ENCODE results near the gene EMC10.

The EMC10 gene

GRCh38 chr19:50485284-50485955, 9.1 kb downstream of the EMC10 start:
- H3K9ac ChIP-seq, result no peak overlapping the region
- no peaks in the 10 kb centered on the region for H3K36me3 ChIP-seq (ENCODE audit: insufficient read depth)
- no peaks in the 10 kb centered on the region for H4K20me1 ChIP-seq (ENCODE audit: insufficient read depth)
- no peak for TF ChIP-seq CTCF (conservative IDR thresholded peaks at IDR 0.05; ENCODE audit: low read depth, low read length)
- H3K4me2 ChIP-seq, result no peak overlapping the region
- H3K79me2 ChIP-seq (ENCODE audit: insufficient read depth, low read depth), result no peaks in the 10 kb centered on the region
- no peak overlapping the region for H3K4me3 ChIP-seq (IDR thresholded peaks at IDR 0.05; ENCODE audit: insufficient read depth, low read depth, low read length)
- no peaks in the 10 kb centered on the region for H3K4me1 ChIP-seq (ENCODE audit: low read depth, poor library complexity, severe bottlenecking)
- no peak overlapping the region for H2AFZ ChIP-seq (ENCODE audit: low read depth)
- no peaks in the 10 kb centered on the region for H3K27me3 ChIP-seq (ENCODE audit: insufficient read depth, low read depth)
- no peak overlapping the region for H3K27ac ChIP-seq

GRCh38 chr19:50486823-50487515, 10.7 kb downstream of the EMC10 start:
- H3K4me1 ChIP-seq (ENCODE audit: low read depth, poor library complexity, severe bottlenecking), result no peaks in the 10 kb centered on the region
- no peaks in the 10 kb centered on the region for H3K79me2 ChIP-seq (ENCODE audit: insufficient read depth, low read depth)
- H3K27ac ChIP-seq, result no peak overlapping the region
- H2AFZ ChIP-seq (ENCODE audit: low read depth), result no peak overlapping the region
- no peak overlapping the region for H3K4me2 ChIP-seq
- H3K36me3 ChIP-seq (ENCODE audit: insufficient read depth), result no peaks in the 10 kb centered on the region
- H3K4me3 ChIP-seq (IDR thresholded peaks at IDR 0.05; ENCODE audit: insufficient read depth, low read depth, low read length), result no peak overlapping the region
- H4K20me1 ChIP-seq (ENCODE audit: insufficient read depth), result no peaks in the 10 kb centered on the region
- no peak overlapping the region for H3K9ac ChIP-seq
- peak; percentile 63 for TF ChIP-seq CTCF (conservative IDR thresholded peaks at IDR 0.05; ENCODE audit: low read depth, low read length)
- H3K27me3 ChIP-seq (ENCODE audit: insufficient read depth, low read depth), result no peaks in the 10 kb centered on the region

- Histone ChIP-seq H3K27ac (no peak overlapping the region), H3K4me2 (no peak overlapping the region), H3K27me3 (ENCODE audit: insufficient read depth, low read depth) (no peaks in the 10 kb centered on the region), H2AFZ (ENCODE audit: low read depth) (no peak overlapping the region), H3K4me3 (IDR thresholded peaks at IDR 0.05; ENCODE audit: insufficient read depth, low read depth, low read length) (no peak overlapping the region), H3K79me2 (ENCODE audit: insufficient read depth, low read depth) (no peaks in the 10 kb centered on the region), H3K9ac (no peak overlapping the region), H4K20me1 (ENCODE audit: insufficient read depth) (no peaks in the 10 kb centered on the region), H3K36me3 (ENCODE audit: insufficient read depth) (no peaks in the 10 kb centered on the region), H3K4me1 (ENCODE audit: low read depth, poor library complexity, severe bottlenecking) (no peaks in the 10 kb centered on the region)
- TF ChIP-seq CTCF (conservative IDR thresholded peaks at IDR 0.05; ENCODE audit: low read depth, low read length), result no peak
Measured at GRCh38 chr19:50488389-50489194, 12.3 kb downstream of the EMC10 start.

- TF ChIP-seq CTCF (conservative IDR thresholded peaks at IDR 0.05; ENCODE audit: low read depth, low read length), result no peak
- H3K36me3 ChIP-seq (ENCODE audit: insufficient read depth), result no peaks in the 10 kb centered on the region
- no peaks in the 10 kb centered on the region for H4K20me1 ChIP-seq (ENCODE audit: insufficient read depth)
- H2AFZ ChIP-seq (ENCODE audit: low read depth), result no peak overlapping the region
- H3K79me2 ChIP-seq (ENCODE audit: insufficient read depth, low read depth), result no peaks in the 10 kb centered on the region
- no peaks in the 10 kb centered on the region for H3K4me1 ChIP-seq (ENCODE audit: low read depth, poor library complexity, severe bottlenecking)
- no peak overlapping the region for H3K4me3 ChIP-seq (IDR thresholded peaks at IDR 0.05; ENCODE audit: insufficient read depth, low read depth, low read length)
- no peak overlapping the region for H3K9ac ChIP-seq
- no peaks in the 10 kb centered on the region for H3K27me3 ChIP-seq (ENCODE audit: insufficient read depth, low read depth)
- no peak overlapping the region for H3K4me2 ChIP-seq
- no peak overlapping the region for H3K27ac ChIP-seq
Measured at GRCh38 chr19:50489461-50490011, 13.2 kb downstream of the EMC10 start.

All from KMS-11 (cell line).